Prostate gland (tissue), 2 donors: ENCODE measurements around the gene DGKB. TPM values are rescaled to one million over a fixed set of nuclear protein-coding genes. Genes with fewer than 3 reads are reported as not detected.

ENCODE experiments used
- DNase-seq: peaks from one replicate; pipeline ENCODE4 v3.0.0-alpha.2; 2019; ENCODE audit warnings: low spot score
- H3K27ac ChIP-seq, 2 donors: fragments of 200-600 bp; sonication (generic); 2 replicates each; pipeline ENCODE4 v1.5.1; 2017 to 2019
- H3K27me3 ChIP-seq: fragments of 200-600 bp; sonication (generic); replicated peaks from 2 replicates; pipeline ENCODE4 v1.5.1; 2019; ENCODE audit not compliant: insufficient read depth
- H3K36me3 ChIP-seq, 2 donors: fragments of 200-600 bp; sonication (generic); 1 replicate in 1 of 2; 2 replicates in 1 of 2; pipeline versions ENCODE4 v1.5.1 to v1.8.1; 2017 to 2019
- H3K4me1 ChIP-seq: fragments of 200-600 bp; sonication (generic); replicated peaks from 2 replicates; pipeline ENCODE4 v1.5.1; 2019
- H3K4me3 ChIP-seq, 2 donors: fragments of 200-600 bp; sonication (generic); 2 replicates each; pipeline ENCODE4 v1.5.1; 2017 to 2019
- H3K9me3 ChIP-seq: fragments of 200-600 bp; sonication (generic); 2 replicates; pipeline ENCODE4 v1.5.1; 2017
- POLR2A ChIP-seq: fragments of 450-650 bp; IDR thresholded peaks from one replicate; pipeline ENCODE4 v1.6.1; 2016; ENCODE audit warnings: antibody characterized with exemption, mild to moderate bottlenecking
- POLR2AphosphoS5 ChIP-seq: sonication (generic); formaldehyde crosslinking; IDR thresholded peaks from one replicate; pipeline ENCODE4 v1.6.1; 2017; ENCODE audit warnings: antibody characterized with exemption
- WGBS: methylation state at CpG from one replicate; pipeline ENCODE4 v1.1.5; 2018; 5-methylcytosine and 5-hydroxymethylcytosine counted together
- intact Hi-C: fragments of 100-400 bp; cut with DNase I; formaldehyde crosslinking; loops from one replicate; pipeline ENCODE4 v1.14.2; 2022
- total RNA-seq, 2 donors: library from RNA; depleted of rRNA; stranded (reverse); fragments of >200 nt; gene quantifications; one replicate each; pipeline ENCODE4 v1.1.0, GENCODE V29; 2016
- TF ChIP-seq, protein P1 (sequence below), 4 experiments: fragments of 200-600 bp in 2 of 4; fragments of 450-650 bp in 2 of 4; sonication (generic) in 2 of 4; IDR thresholded peaks; 1 replicate in 3 of 4; 2 replicates in 1 of 4; pipeline ENCODE4 v1.5.1; 2016 to 2019; ENCODE audit warnings: antibody characterized with exemption in 4 of 4, mild to moderate bottlenecking in 2 of 4, moderate library complexity in 2 of 4

Gene DGKB
- total RNA-seq, 2 donors from 2014 or later: 0.45 TPM; not detected in 1

DNA sequence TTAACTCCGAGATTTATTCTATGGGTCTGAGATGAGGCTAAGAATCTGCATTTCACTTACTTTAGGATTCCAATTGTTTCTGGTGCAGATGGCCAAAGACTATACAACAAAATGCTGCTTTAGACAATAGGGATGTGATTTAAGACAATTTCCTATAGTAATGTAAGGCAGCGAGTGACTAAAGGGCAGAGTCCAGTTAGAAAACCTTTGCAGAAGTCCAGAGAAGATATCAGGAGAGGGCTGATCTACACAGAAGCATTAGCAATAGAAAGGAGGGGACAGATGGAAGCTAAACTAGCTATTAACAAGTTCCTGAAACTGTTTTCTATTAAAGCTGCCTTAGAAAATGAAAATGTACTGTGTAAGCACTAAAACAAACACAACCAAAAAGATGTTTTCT is 398.9 kb downstream of the DGKB start:
- no peaks in the 10 kb centered on the region for H3K4me1 ChIP-seq
- no peaks in the 10 kb centered on the region for H3K36me3 ChIP-seq
- H3K27ac ChIP-seq: no peak overlapping the region
- no peak for DNase-seq
- H3K27me3 ChIP-seq: no peaks in the 10 kb centered on the region
- TF ChIP-seq, protein P1, sequence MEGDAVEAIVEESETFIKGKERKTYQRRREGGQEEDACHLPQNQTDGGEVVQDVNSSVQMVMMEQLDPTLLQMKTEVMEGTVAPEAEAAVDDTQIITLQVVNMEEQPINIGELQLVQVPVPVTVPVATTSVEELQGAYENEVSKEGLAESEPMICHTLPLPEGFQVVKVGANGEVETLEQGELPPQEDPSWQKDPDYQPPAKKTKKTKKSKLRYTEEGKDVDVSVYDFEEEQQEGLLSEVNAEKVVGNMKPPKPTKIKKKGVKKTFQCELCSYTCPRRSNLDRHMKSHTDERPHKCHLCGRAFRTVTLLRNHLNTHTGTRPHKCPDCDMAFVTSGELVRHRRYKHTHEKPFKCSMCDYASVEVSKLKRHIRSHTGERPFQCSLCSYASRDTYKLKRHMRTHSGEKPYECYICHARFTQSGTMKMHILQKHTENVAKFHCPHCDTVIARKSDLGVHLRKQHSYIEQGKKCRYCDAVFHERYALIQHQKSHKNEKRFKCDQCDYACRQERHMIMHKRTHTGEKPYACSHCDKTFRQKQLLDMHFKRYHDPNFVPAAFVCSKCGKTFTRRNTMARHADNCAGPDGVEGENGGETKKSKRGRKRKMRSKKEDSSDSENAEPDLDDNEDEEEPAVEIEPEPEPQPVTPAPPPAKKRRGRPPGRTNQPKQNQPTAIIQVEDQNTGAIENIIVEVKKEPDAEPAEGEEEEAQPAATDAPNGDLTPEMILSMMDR (IDR thresholded peaks at IDR 0.05): no peak
- TF ChIP-seq POLR2A: no peak
- intact Hi-C loops: no loop called here
- 89% methylated on average over 2 of the region's 2 CpGs for WGBS
- H3K9me3 ChIP-seq: no peaks in the 10 kb centered on the region
- no peak overlapping the region for H3K4me3 ChIP-seq

DNA sequence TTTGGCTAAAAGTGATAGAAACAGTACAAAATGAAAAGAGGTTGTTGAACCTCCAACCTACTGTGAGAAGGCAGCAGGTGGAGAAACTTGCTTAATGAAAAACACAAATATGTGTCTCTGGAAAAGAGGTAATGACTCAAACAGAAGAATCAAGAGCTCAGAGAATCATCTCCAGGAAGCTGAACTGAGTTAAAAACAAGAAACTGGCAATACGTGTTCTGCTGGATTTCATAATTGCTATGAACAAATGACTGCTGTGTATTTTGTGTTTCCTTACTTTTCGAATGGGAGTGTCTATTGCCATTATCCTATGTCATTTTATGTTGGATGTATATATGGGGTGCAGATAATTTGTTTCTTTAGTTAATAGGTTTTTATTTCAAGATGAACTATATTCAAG is 401.1 kb downstream of the DGKB start:
- H3K36me3 ChIP-seq: no peaks in the 10 kb centered on the region
- H3K4me3 ChIP-seq: no peak overlapping the region
- DNase-seq: no peak
- 83% methylated on average over 2 of the region's 2 CpGs for WGBS
- no peaks in the 10 kb centered on the region for H3K9me3 ChIP-seq
- H3K4me1 ChIP-seq: no peaks in the 10 kb centered on the region
- TF ChIP-seq, protein P1 (IDR thresholded peaks at IDR 0.05): no peak
- TF ChIP-seq POLR2AphosphoS5 (no peak), POLR2A (no peak)
- intact Hi-C loops: no loop called here
- no peak overlapping the region for H3K27ac ChIP-seq
- no peaks in the 10 kb centered on the region for H3K27me3 ChIP-seq

DNA sequence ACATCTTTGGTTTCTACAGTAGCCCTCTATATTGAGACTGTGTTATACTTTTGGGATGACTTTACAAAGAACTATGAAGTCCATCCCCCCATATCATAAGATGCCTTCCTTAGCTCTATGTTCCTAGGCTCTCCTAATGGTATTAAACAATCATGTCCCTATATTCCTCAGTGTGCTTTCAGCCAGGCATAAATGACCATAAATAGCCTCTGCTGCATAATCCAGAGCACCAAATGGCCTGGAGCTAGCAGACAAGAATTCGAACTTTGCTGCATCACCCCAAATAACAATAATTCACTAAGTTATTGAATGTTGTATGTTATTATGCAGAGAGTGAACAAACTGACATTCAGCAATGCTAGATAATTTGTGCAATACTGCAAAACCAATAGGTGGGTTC is 405.2 kb downstream of the DGKB start:
- WGBS: 85% methylated on average over 1 of the region's 1 CpG
- Histone ChIP-seq H3K4me1 (no peaks in the 10 kb centered on the region), H3K36me3 (no peaks in the 10 kb centered on the region), H3K9me3 (no peaks in the 10 kb centered on the region), H3K4me3 (no peak overlapping the region), H3K27ac (no peak overlapping the region), H3K27me3 (no peaks in the 10 kb centered on the region)
- intact Hi-C loops: no loop called here
- DNase-seq: no peak
- TF ChIP-seq, protein P1 (IDR thresholded peaks at IDR 0.05): no peak
- no peak for TF ChIP-seq POLR2A
- no peak for TF ChIP-seq POLR2AphosphoS5

DNA sequence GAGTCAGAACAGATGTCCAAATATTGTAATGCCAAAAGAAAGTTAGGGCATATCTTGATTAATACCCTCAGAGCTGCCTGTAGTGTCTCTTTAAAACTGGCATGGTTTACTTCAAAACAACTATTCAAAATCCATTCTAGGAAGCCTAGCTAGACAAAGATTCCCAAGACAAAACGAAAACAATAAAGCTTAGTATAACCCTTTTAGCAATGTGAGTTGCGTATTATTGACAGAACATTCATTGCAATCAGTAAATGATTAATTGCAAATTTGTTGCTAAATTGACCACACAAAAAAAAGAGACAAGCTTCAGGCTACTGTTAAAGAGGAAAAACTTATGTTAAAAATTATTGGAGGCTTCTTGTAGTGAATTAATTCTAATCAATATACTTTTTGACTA is 406.9 kb downstream of the DGKB start:
- Histone ChIP-seq H3K36me3 (no peaks in the 10 kb centered on the region), H3K9me3 (no peaks in the 10 kb centered on the region), H3K4me1 (no peaks in the 10 kb centered on the region), H3K27me3 (no peaks in the 10 kb centered on the region), H3K27ac (no peak overlapping the region), H3K4me3 (no peak overlapping the region)
- whole genome bisulfite sequencing: 77% methylated on average over 2 of the region's 2 CpGs
- intact Hi-C loops: no loop called here
- no peak for DNase-seq
- TF ChIP-seq POLR2AphosphoS5: no peak

DNA sequence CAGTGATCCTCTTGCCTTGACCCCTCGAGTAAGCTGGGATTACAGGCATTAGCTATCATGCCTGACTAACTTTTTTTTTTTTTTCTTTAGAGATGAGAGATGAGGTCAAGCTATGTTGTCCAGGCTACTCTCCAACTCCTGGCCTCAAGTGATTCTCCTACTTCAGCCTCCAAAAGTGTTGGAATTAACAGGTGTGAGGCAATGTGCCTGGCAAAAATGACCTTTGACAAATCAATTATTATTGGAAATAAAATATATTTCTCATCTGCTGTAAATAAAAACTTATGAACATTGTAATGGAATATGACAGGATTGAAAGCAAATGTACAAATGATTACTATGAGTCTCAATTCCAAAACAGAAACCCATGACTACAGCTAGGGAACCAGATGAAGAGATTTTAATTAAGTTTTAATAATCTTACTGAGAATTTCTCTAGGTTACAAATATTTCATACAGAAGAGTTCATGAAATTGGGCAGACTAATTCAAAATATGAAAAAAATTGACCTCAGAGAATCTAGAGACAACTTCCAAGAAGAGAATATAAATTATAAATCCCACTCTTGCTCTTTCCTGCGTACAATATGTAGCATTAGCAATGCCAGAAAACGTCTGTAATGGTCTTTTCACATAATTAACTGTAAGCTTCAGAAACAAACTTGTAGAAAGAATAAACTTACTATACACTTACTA is 414.7 kb downstream of the DGKB start:
- Histone ChIP-seq H3K4me1 (no peaks in the 10 kb centered on the region), H3K27ac (no peak overlapping the region), H3K36me3 (no peaks in the 10 kb centered on the region), H3K4me3 (no peak overlapping the region), H3K9me3 (no peaks in the 10 kb centered on the region), H3K27me3 (no peaks in the 10 kb centered on the region)
- no peak for DNase-seq
- WGBS: 73% methylated on average over 3 of the region's 3 CpGs
- intact Hi-C loops: no loop called here
- TF ChIP-seq, protein P1 (IDR thresholded peaks at IDR 0.05): no peak
- no peak for TF ChIP-seq POLR2AphosphoS5
- TF ChIP-seq POLR2A: no peak
